IPS-18a (cell line): Measurements from ENCODE around the gene CCDC121.

Experiments
- H3K27ac ChIP-seq: one replicate; pipeline ENCODE4 v1.5.1; 2013; ENCODE audit warnings: low read length
- H3K27me3 ChIP-seq: one replicate; pipeline ENCODE4 v1.6.1; 2013; ENCODE audit warnings: mild to moderate bottlenecking, low read length; ENCODE audit not compliant: control insufficient read depth, insufficient read depth
- H3K36me3 ChIP-seq: one replicate; pipeline ENCODE4 v1.6.1; 2013; ENCODE audit warnings: low read depth, low read length; ENCODE audit not compliant: control insufficient read depth
- H3K4me1 ChIP-seq: one replicate; pipeline ENCODE4 v1.6.1; 2013; ENCODE audit warnings: low read depth, low read length; ENCODE audit not compliant: control insufficient read depth
- H3K4me3 ChIP-seq: one replicate; pipeline ENCODE4 v1.5.1; 2013; ENCODE audit warnings: low read length
- H3K9ac ChIP-seq: one replicate; pipeline ENCODE4 v1.6.1; 2013; ENCODE audit warnings: mild to moderate bottlenecking, low read length, moderate library complexity
- H3K9me3 ChIP-seq: one replicate; pipeline ENCODE4 v1.6.1; 2013; ENCODE audit warnings: low read depth, low read length; ENCODE audit not compliant: control insufficient read depth

Gene CCDC121

GRCh38 chr2:27653397-27653796 lies 24.6 kb upstream of the CCDC121 start:
- H3K27me3 ChIP-seq: no peaks in the 10 kb centered on the region
- no peak overlapping the region for H3K9ac ChIP-seq
- no peak overlapping the region for H3K4me3 ChIP-seq
- H3K9me3 ChIP-seq: no peaks in the 10 kb centered on the region
- H3K27ac ChIP-seq: no peak overlapping the region
- no peaks in the 10 kb centered on the region for H3K4me1 ChIP-seq
- peaks cover 66% of the 10 kb centered on the region for H3K36me3 ChIP-seq

GRCh38 chr2:27652790-27653189 lies 24.0 kb upstream of the CCDC121 start:
- Histone ChIP-seq H3K4me3 (no peak overlapping the region), H3K9me3 (no peaks in the 10 kb centered on the region), H3K27ac (no peak overlapping the region), H3K9ac (no peak overlapping the region), H3K4me1 (no peaks in the 10 kb centered on the region), H3K36me3 (peaks cover 72% of the 10 kb centered on the region), H3K27me3 (no peaks in the 10 kb centered on the region)

GRCh38 chr2:27652341-27652740 lies 23.5 kb upstream of the CCDC121 start:
- Histone ChIP-seq H3K27me3 (no peaks in the 10 kb centered on the region), H3K4me1 (no peaks in the 10 kb centered on the region), H3K4me3 (no peak overlapping the region), H3K27ac (no peak overlapping the region), H3K36me3 (peaks cover 76% of the 10 kb centered on the region), H3K9me3 (no peaks in the 10 kb centered on the region), H3K9ac (no peak overlapping the region)

GRCh38 chr2:27651056-27651455 lies 22.2 kb upstream of the CCDC121 start:
- no peak overlapping the region for H3K4me3 ChIP-seq
- H3K9ac ChIP-seq: no peak overlapping the region
- H3K9me3 ChIP-seq: no peaks in the 10 kb centered on the region
- no peaks in the 10 kb centered on the region for H3K4me1 ChIP-seq
- peaks cover 73% of the 10 kb centered on the region for H3K36me3 ChIP-seq
- no peak overlapping the region for H3K27ac ChIP-seq
- H3K27me3 ChIP-seq: no peaks in the 10 kb centered on the region

GRCh38 chr2:27647737-27648136 lies 18.9 kb upstream of the CCDC121 start:
- Histone ChIP-seq H3K36me3 (peaks cover 50% of the 10 kb centered on the region), H3K27me3 (no peaks in the 10 kb centered on the region), H3K4me1 (no peaks in the 10 kb centered on the region), H3K27ac (no peak overlapping the region), H3K9ac (no peak overlapping the region), H3K4me3 (no peak overlapping the region), H3K9me3 (no peaks in the 10 kb centered on the region)

GRCh38 chr2:27647289-27647688 lies 18.5 kb upstream of the CCDC121 start:
- no peak overlapping the region for H3K27ac ChIP-seq
- no peaks in the 10 kb centered on the region for H3K9me3 ChIP-seq
- no peaks in the 10 kb centered on the region for H3K4me1 ChIP-seq
- peaks cover 46% of the 10 kb centered on the region for H3K36me3 ChIP-seq
- H3K4me3 ChIP-seq: no peak overlapping the region
- no peaks in the 10 kb centered on the region for H3K27me3 ChIP-seq
- H3K9ac ChIP-seq: no peak overlapping the region

GRCh38 chr2:27645197-27645596 lies 16.4 kb upstream of the CCDC121 start:
- Histone ChIP-seq H3K9me3 (no peaks in the 10 kb centered on the region), H3K9ac (no peak overlapping the region), H3K27ac (no peak overlapping the region), H3K36me3 (peaks cover 43% of the 10 kb centered on the region), H3K27me3 (no peaks in the 10 kb centered on the region), H3K4me1 (no peaks in the 10 kb centered on the region), H3K4me3 (no peak overlapping the region)

GRCh38 chr2:27640722-27641245 lies 12.0 kb upstream of the CCDC121 start:
- H3K27me3 ChIP-seq: no peaks in the 10 kb centered on the region
- no peak overlapping the region for H3K9ac ChIP-seq
- no peak overlapping the region for H3K4me3 ChIP-seq
- no peak overlapping the region for H3K27ac ChIP-seq
- H3K36me3 ChIP-seq: peaks cover 45% of the 10 kb centered on the region
- no peaks in the 10 kb centered on the region for H3K4me1 ChIP-seq
- no peaks in the 10 kb centered on the region for H3K9me3 ChIP-seq

GRCh38 chr2:27638709-27639108 lies 9.9 kb upstream of the CCDC121 start:
- H3K27ac ChIP-seq: no peak overlapping the region

GRCh38 chr2:27638037-27638637 lies 9.3 kb upstream of the CCDC121 start:
- Histone ChIP-seq H3K4me1 (no peaks in the 10 kb centered on the region), H3K27me3 (no peaks in the 10 kb centered on the region), H3K36me3 (peaks cover 57% of the 10 kb centered on the region), H3K9ac (no peak overlapping the region), H3K9me3 (no peaks in the 10 kb centered on the region), H3K27ac (no peak overlapping the region), H3K4me3 (no peak overlapping the region)

More at GRCh38 chr2:27638709-27639108, 9.9 kb upstream of the CCDC121 start:
- H3K4me3 ChIP-seq: no peak overlapping the region
- H3K27me3 ChIP-seq: no peaks in the 10 kb centered on the region
- H3K4me1 ChIP-seq: no peaks in the 10 kb centered on the region
- H3K9me3 ChIP-seq: no peaks in the 10 kb centered on the region
- H3K9ac ChIP-seq: no peak overlapping the region
- peaks cover 60% of the 10 kb centered on the region for H3K36me3 ChIP-seq

- H3K4me3 ChIP-seq: no peak overlapping the region
- H3K4me1 ChIP-seq: no peaks in the 10 kb centered on the region
- H3K36me3 ChIP-seq: peaks cover 65% of the 10 kb centered on the region
- no peaks in the 10 kb centered on the region for H3K27me3 ChIP-seq
- H3K27ac ChIP-seq: no peak overlapping the region
- no peaks in the 10 kb centered on the region for H3K9me3 ChIP-seq
- H3K9ac ChIP-seq: no peak overlapping the region
Measured at GRCh38 chr2:27636766-27637165, 8.0 kb upstream of the CCDC121 start.

- Histone ChIP-seq H3K36me3 (peaks cover 60% of the 10 kb centered on the region), H3K9ac (no peak overlapping the region), H3K27ac (no peak overlapping the region), H3K27me3 (no peaks in the 10 kb centered on the region), H3K4me3 (no peak overlapping the region), H3K9me3 (no peaks in the 10 kb centered on the region), H3K4me1 (no peaks in the 10 kb centered on the region)
Measured at GRCh38 chr2:27634291-27634690, 5.5 kb upstream of the CCDC121 start.
